GM23248 (cell line): ENCODE data around the gene TLCD2.

Source experiments
- EZH2 ChIP-seq: fragments of 200-600 bp; sonication (generic); IDR thresholded peaks from 2 replicates; pipeline ENCODE4 v1.6.1; 2018; ENCODE audit warnings: antibody characterized with exemption, mild to moderate bottlenecking; ENCODE audit not compliant: insufficient read depth, poor library complexity, severe bottlenecking
- EZH2phosphoT487 ChIP-seq: fragments of 200-600 bp; sonication (generic); IDR thresholded peaks from 2 replicates; pipeline ENCODE4 v1.6.1; 2018; ENCODE audit warnings: antibody characterized with exemption, moderate library complexity, mild to moderate bottlenecking, low read depth; ENCODE audit not compliant: insufficient read depth

- TF ChIP-seq EZH2 = no peak
- no peak for TF ChIP-seq EZH2phosphoT487
Measured at GRCh38 chr17:1703063-1703462, 7.1 kb downstream of the TLCD2 start.
